ENCODE data around the gene ODF2.

Gene ODF2

GRCh38 chr9:128493424-128493823, 37.6 kb downstream of the ODF2 start:
- Histone ChIP-seq H3K36me3 (ENCODE audit: control insufficient read depth in 4 of 4, insufficient read depth in 4 of 4, low read length in 3 of 4) (peaks cover 5 to 63% (median 29%) of the 10 kb centered on the region in 4 experiments), H3K27ac (ENCODE audit: insufficient read depth in 1 of 2, low read depth in 1 of 2, low read length in 2 of 2, poor library complexity in 1 of 2, severe bottlenecking in 2 of 2) (peak overlapping the region; percentile 69 to 81), H3K4me1 (ENCODE audit: control extremely low read depth in 1 of 4, control insufficient read depth in 4 of 4, insufficient read depth in 4 of 4, low read length in 3 of 4) (peaks cover 17 to 34% (median 30%) of the 10 kb centered on the region in 4 experiments), H3K9me3 (ENCODE audit: control extremely low read depth in 1 of 5, control insufficient read depth in 4 of 5, insufficient read depth in 2 of 5, low read depth in 1 of 5, low read length in 4 of 5) (no peaks in the 10 kb centered on the region), H3K27me3 (replicated peaks in 2 of 5; ENCODE audit: control insufficient read depth in 4 of 5, insufficient read depth in 5 of 5, low read length in 4 of 5) (no peaks in the 10 kb centered on the region), H3K4me3 (ENCODE audit: control insufficient read depth in 1 of 7, extremely low read depth in 1 of 7, insufficient read depth in 4 of 7, low read depth in 2 of 7, low read length in 6 of 7) (no peak overlapping the region)
- no CpG with 5 or more reads among the region's 2 CpGs for WGBS (ENCODE audit: insufficient coverage)
- no peak for DNase-seq
- CTCF ChIA-PET, result interaction anchor here (1.6 to 3.5 kb wide), 4 partner anchors 8 to 132 kb away, joined by 6 to 17 read pairs (median 7); partner anchors contain the start of gene GLE1
- POLR2A ChIA-PET, result no interaction called here

- H3K27ac ChIP-seq (ENCODE audit: insufficient read depth in 1 of 2, low read depth in 1 of 2, low read length in 2 of 2, poor library complexity in 1 of 2, severe bottlenecking in 2 of 2), result peak overlapping the region; percentile 69 to 81
- peaks cover 17 to 34% (median 30%) of the 10 kb centered on the region in 4 experiments for H3K4me1 ChIP-seq (ENCODE audit: control extremely low read depth in 1 of 4, control insufficient read depth in 4 of 4, insufficient read depth in 4 of 4, low read length in 3 of 4)
- H3K9me3 ChIP-seq (ENCODE audit: control extremely low read depth in 1 of 5, control insufficient read depth in 4 of 5, insufficient read depth in 2 of 5, low read depth in 1 of 5, low read length in 4 of 5), result no peaks in the 10 kb centered on the region
- peaks cover 8 to 66% (median 33%) of the 10 kb centered on the region in 4 experiments for H3K36me3 ChIP-seq (ENCODE audit: control insufficient read depth in 4 of 4, insufficient read depth in 4 of 4, low read length in 3 of 4)
- DNase-seq, result peak; percentile 93 to 97 (median 97)
- POLR2A ChIA-PET, result interaction anchor here (0.5 to 1.4 kb wide), 4 partner anchors 10 to 381 kb away, joined by 5 read pairs; partner anchors contain the start of gene GLE1
- WGBS (ENCODE audit: insufficient coverage), result 0% methylated on average over 7 of the region's 13 CpGs
- no peaks in the 10 kb centered on the region for H3K27me3 ChIP-seq (replicated peaks in 2 of 5; ENCODE audit: control insufficient read depth in 4 of 5, insufficient read depth in 5 of 5, low read length in 4 of 5)
- CTCF ChIA-PET, result interaction anchor here (1.6 to 3.5 kb wide), 5 partner anchors 9 to 132 kb away, joined by 5 to 17 read pairs (median 7); partner anchors contain the start of gene GLE1
- H3K4me3 ChIP-seq (ENCODE audit: control insufficient read depth in 1 of 7, extremely low read depth in 1 of 7, insufficient read depth in 4 of 7, low read depth in 2 of 7, low read length in 6 of 7), result peak overlapping the region in 3 of 7 experiments; percentile 3 to 60 (median 42)
Measured at GRCh38 chr9:128494108-128494745, 38.4 kb downstream of the ODF2 start.

GRCh38 chr9:128494746-128495129, 38.9 kb downstream of the ODF2 start:
- peaks cover 8 to 64% (median 31%) of the 10 kb centered on the region in 4 experiments for H3K36me3 ChIP-seq (ENCODE audit: control insufficient read depth in 4 of 4, insufficient read depth in 4 of 4, low read length in 3 of 4)
- 0% methylated on average over 3 of the region's 5 CpGs for WGBS (ENCODE audit: insufficient coverage)
- DNase-seq, result no peak
- H3K27me3 ChIP-seq (replicated peaks in 2 of 5; ENCODE audit: control insufficient read depth in 4 of 5, insufficient read depth in 5 of 5, low read length in 4 of 5), result no peaks in the 10 kb centered on the region
- POLR2A ChIA-PET, result interaction anchor here (0.6 to 1.4 kb wide), 3 partner anchors 10 to 56 kb away, joined by 5 read pairs; partner anchors contain the start of gene GLE1
- no peaks in the 10 kb centered on the region for H3K9me3 ChIP-seq (ENCODE audit: control extremely low read depth in 1 of 5, control insufficient read depth in 4 of 5, insufficient read depth in 2 of 5, low read depth in 1 of 5, low read length in 4 of 5)
- peak overlapping the region in 4 of 7 experiments; percentile 3 to 60 (median 30) for H3K4me3 ChIP-seq (ENCODE audit: control insufficient read depth in 1 of 7, extremely low read depth in 1 of 7, insufficient read depth in 4 of 7, low read depth in 2 of 7, low read length in 6 of 7)
- CTCF ChIA-PET, result interaction anchor here (1.4 to 3.5 kb wide), 6 partner anchors 9 to 133 kb away, joined by 4 to 17 read pairs (median 6); partner anchors contain the start of gene GLE1
- peaks cover 17 to 34% (median 30%) of the 10 kb centered on the region in 4 experiments for H3K4me1 ChIP-seq (ENCODE audit: control extremely low read depth in 1 of 4, control insufficient read depth in 4 of 4, insufficient read depth in 4 of 4, low read length in 3 of 4)
- H3K27ac ChIP-seq (ENCODE audit: insufficient read depth in 1 of 2, low read depth in 1 of 2, low read length in 2 of 2, poor library complexity in 1 of 2, severe bottlenecking in 2 of 2), result peak overlapping the region; percentile 69 to 81

- H3K4me1 ChIP-seq (ENCODE audit: control extremely low read depth in 1 of 4, control insufficient read depth in 4 of 4, insufficient read depth in 4 of 4, low read length in 3 of 4), result peaks cover 17 to 34% (median 30%) of the 10 kb centered on the region in 4 experiments
- ChIA-PET POLR2A (interaction anchor here (1.4 kb wide), 1 partner anchor 9 kb away, joined by 5 read pairs; the partner anchor contains the start of gene GLE1), CTCF (interaction anchor here (1.4 to 3.5 kb wide), 6 partner anchors 10 to 134 kb away, joined by 4 to 17 read pairs (median 6); no protein-coding TSS in a partner anchor)
- peak overlapping the region in 2 of 7 experiments; percentile 5 to 60 for H3K4me3 ChIP-seq (ENCODE audit: control insufficient read depth in 1 of 7, extremely low read depth in 1 of 7, insufficient read depth in 4 of 7, low read depth in 2 of 7, low read length in 6 of 7)
- H3K27me3 ChIP-seq (replicated peaks in 2 of 5; ENCODE audit: control insufficient read depth in 4 of 5, insufficient read depth in 5 of 5, low read length in 4 of 5), result no peaks in the 10 kb centered on the region
- 0% methylated on average over 1 of the region's 1 CpG for WGBS (ENCODE audit: insufficient coverage)
- H3K36me3 ChIP-seq (ENCODE audit: control insufficient read depth in 4 of 4, insufficient read depth in 4 of 4, low read length in 3 of 4), result peaks cover 11 to 66% (median 31%) of the 10 kb centered on the region in 4 experiments
- peak in 2 of 3 donors; percentile 10 to 11 for DNase-seq
- no peaks in the 10 kb centered on the region for H3K9me3 ChIP-seq (ENCODE audit: control extremely low read depth in 1 of 5, control insufficient read depth in 4 of 5, insufficient read depth in 2 of 5, low read depth in 1 of 5, low read length in 4 of 5)
- H3K27ac ChIP-seq (ENCODE audit: insufficient read depth in 1 of 2, low read depth in 1 of 2, low read length in 2 of 2, poor library complexity in 1 of 2, severe bottlenecking in 2 of 2), result peak overlapping the region; percentile 69 to 81
Measured at GRCh38 chr9:128495296-128495695, 39.5 kb downstream of the ODF2 start.

GRCh38 chr9:128495804-128496417, 40.1 kb downstream of the ODF2 start:
- no peak for DNase-seq
- 83% methylated on average over 4 of the region's 6 CpGs for WGBS (ENCODE audit: insufficient coverage)
- ChIA-PET POLR2A (no interaction called here), CTCF (interaction anchor here (1.4 to 3.5 kb wide), 5 partner anchors 12 to 134 kb away, joined by 4 to 17 read pairs (median 6); no protein-coding TSS in a partner anchor)
- no peaks in the 10 kb centered on the region for H3K27me3 ChIP-seq (replicated peaks in 2 of 5; ENCODE audit: control insufficient read depth in 4 of 5, insufficient read depth in 5 of 5, low read length in 4 of 5)
- peak overlapping the region in 1 of 7 experiments; percentile 10 for H3K4me3 ChIP-seq (ENCODE audit: control insufficient read depth in 1 of 7, extremely low read depth in 1 of 7, insufficient read depth in 4 of 7, low read depth in 2 of 7, low read length in 6 of 7)
- H3K4me1 ChIP-seq (ENCODE audit: control extremely low read depth in 1 of 4, control insufficient read depth in 4 of 4, insufficient read depth in 4 of 4, low read length in 3 of 4), result peaks cover 17 to 34% (median 30%) of the 10 kb centered on the region in 4 experiments
- H3K36me3 ChIP-seq (ENCODE audit: control insufficient read depth in 4 of 4, insufficient read depth in 4 of 4, low read length in 3 of 4), result peaks cover 11 to 68% (median 32%) of the 10 kb centered on the region in 4 experiments
- H3K9me3 ChIP-seq (ENCODE audit: control extremely low read depth in 1 of 5, control insufficient read depth in 4 of 5, insufficient read depth in 2 of 5, low read depth in 1 of 5, low read length in 4 of 5), result no peaks in the 10 kb centered on the region
- H3K27ac ChIP-seq (ENCODE audit: insufficient read depth in 1 of 2, low read depth in 1 of 2, low read length in 2 of 2, poor library complexity in 1 of 2, severe bottlenecking in 2 of 2), result peak overlapping the region; percentile 69 to 81

- Histone ChIP-seq H3K27ac (ENCODE audit: insufficient read depth in 1 of 2, low read depth in 1 of 2, low read length in 2 of 2, poor library complexity in 1 of 2, severe bottlenecking in 2 of 2) (no peak overlapping the region), H3K9me3 (ENCODE audit: control extremely low read depth in 1 of 5, control insufficient read depth in 4 of 5, insufficient read depth in 2 of 5, low read depth in 1 of 5, low read length in 4 of 5) (no peaks in the 10 kb centered on the region), H3K36me3 (ENCODE audit: control insufficient read depth in 4 of 4, insufficient read depth in 4 of 4, low read length in 3 of 4) (peaks cover 10 to 65% (median 30%) of the 10 kb centered on the region in 4 experiments), H3K4me3 (ENCODE audit: control insufficient read depth in 1 of 7, extremely low read depth in 1 of 7, insufficient read depth in 4 of 7, low read depth in 2 of 7, low read length in 6 of 7) (no peak overlapping the region), H3K4me1 (ENCODE audit: control extremely low read depth in 1 of 4, control insufficient read depth in 4 of 4, insufficient read depth in 4 of 4, low read length in 3 of 4) (peaks cover 17 to 33% (median 28%) of the 10 kb centered on the region in 4 experiments), H3K27me3 (replicated peaks in 2 of 5; ENCODE audit: control insufficient read depth in 4 of 5, insufficient read depth in 5 of 5, low read length in 4 of 5) (no peaks in the 10 kb centered on the region)
- no peak for DNase-seq
- POLR2A ChIA-PET, result no interaction called here
- WGBS (ENCODE audit: insufficient coverage), result 96% methylated on average over 11 of the region's 11 CpGs
- CTCF ChIA-PET, result interaction anchor here (0.7 to 1.0 kb wide), 3 partner anchors 18 to 507 kb away, joined by 3 read pairs; no protein-coding TSS in a partner anchor
Measured at GRCh38 chr9:128497824-128498610, 42.2 kb downstream of the ODF2 start.

Measured in common myeloid progenitor, CD34-positive (primary cell).